ENCODE data around the gene KRTAP3-3. TPM values are rescaled to one million over a fixed set of nuclear protein-coding genes. Genes with fewer than 3 reads are reported as not detected.

The KRTAP3-3 gene
- total RNA-seq, 5 donors from 2014 or later (not counting 1 experiment from before 2014, with no cell fraction given), result not detected

DNA sequence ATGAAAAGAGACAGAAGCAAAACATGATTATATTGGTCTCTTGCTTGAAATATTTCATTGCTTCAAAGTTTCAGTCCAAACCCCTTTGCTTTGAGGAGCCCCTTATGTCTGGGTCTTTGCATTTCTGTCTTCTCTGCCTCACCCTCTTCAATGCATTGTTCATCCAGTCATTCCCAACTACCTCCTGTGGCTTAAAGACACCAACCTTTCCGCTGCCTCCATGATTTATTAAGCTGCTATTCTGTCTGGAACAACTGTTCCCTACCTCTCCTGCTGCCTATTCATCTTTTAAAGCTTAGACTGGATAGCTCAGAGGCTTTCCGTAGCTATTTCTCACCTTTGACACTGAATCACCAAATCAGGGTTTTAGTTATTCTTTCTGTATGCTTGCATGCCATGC, 3.4 kb upstream of the KRTAP3-3 start:
- WGBS (ENCODE audit: insufficient coverage), result 45% methylated on average over 1 of the region's 2 CpGs
- no peaks in the 10 kb centered on the region for H3K4me1 Mint-ChIP-seq
- H3K4me3 ChIP-seq (ENCODE audit: control insufficient read depth in 1 of 2, extremely low read depth in 1 of 2, low read length in 1 of 2), result no peak overlapping the region
- ATAC-seq (replicated peaks in 1 of 4) (no peak), DNase-seq (no peak)
- no peaks in the 10 kb centered on the region for H3K36me3 Mint-ChIP-seq
- H3K4me3 Mint-ChIP-seq, result no peak overlapping the region
- H3K27ac Mint-ChIP-seq, result no peak overlapping the region
- peaks cover 6 to 12% of the 10 kb centered on the region in 2 experiments for H3K27me3 ChIP-seq (replicated peaks in 1 of 2; ENCODE audit: control insufficient read depth in 2 of 2, extremely low read depth in 1 of 2, insufficient read depth in 2 of 2, low read length in 1 of 2)
- peaks cover 53 to 57% of the 10 kb centered on the region in 2 donors for H3K27me3 Mint-ChIP-seq
- ChIA-PET POLR2A (interaction anchor here in 1 of 2 donors (0.5 kb wide), 1 partner anchor 357 kb away, joined by 3 read pairs; no protein-coding TSS in a partner anchor), CTCF (no interaction called here)
- no peaks in the 10 kb centered on the region for H3K4me1 ChIP-seq (ENCODE audit: control insufficient read depth in 1 of 2, extremely low read depth in 1 of 2, insufficient read depth in 2 of 2, low read length in 2 of 2)
- no peaks in the 10 kb centered on the region for H3K9me3 Mint-ChIP-seq
- H3K9me3 ChIP-seq, result no peaks in the 10 kb centered on the region
- H3K36me3 ChIP-seq (ENCODE audit: control insufficient read depth in 2 of 2, extremely low read depth in 1 of 2, insufficient read depth in 1 of 2, low read length in 1 of 2), result no peaks in the 10 kb centered on the region
- H3K27ac ChIP-seq (ENCODE audit: low read length), result no peak overlapping the region

DNA sequence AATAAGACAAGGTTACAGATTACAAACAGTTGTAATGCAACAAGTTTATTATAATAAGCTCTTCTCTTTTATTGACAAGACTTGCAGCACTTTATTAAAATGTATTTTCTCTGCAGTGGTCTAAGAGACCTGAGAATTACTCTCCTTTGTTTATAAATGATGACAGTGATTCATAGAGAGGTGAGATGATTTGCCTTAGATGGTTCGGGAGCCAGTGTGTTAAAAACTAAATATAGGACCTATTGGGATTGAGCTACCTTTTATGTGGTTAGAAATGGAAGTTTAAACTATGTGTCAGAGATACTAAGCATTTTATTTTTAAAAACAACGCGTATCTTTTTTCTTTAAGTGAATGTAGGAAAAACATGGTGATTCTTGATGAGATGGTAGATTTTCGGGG, 2.9 kb upstream of the KRTAP3-3 start:
- Histone ChIP-seq H3K9me3 (no peaks in the 10 kb centered on the region), H3K4me1 (ENCODE audit: control insufficient read depth in 1 of 2, extremely low read depth in 1 of 2, insufficient read depth in 2 of 2, low read length in 2 of 2) (no peaks in the 10 kb centered on the region), H3K27me3 (replicated peaks in 1 of 2; ENCODE audit: control insufficient read depth in 2 of 2, extremely low read depth in 1 of 2, insufficient read depth in 2 of 2, low read length in 1 of 2) (peaks cover 6 to 8% of the 10 kb centered on the region in 2 experiments), H3K36me3 (ENCODE audit: control insufficient read depth in 2 of 2, extremely low read depth in 1 of 2, insufficient read depth in 1 of 2, low read length in 1 of 2) (no peaks in the 10 kb centered on the region), H3K4me3 (ENCODE audit: control insufficient read depth in 1 of 2, extremely low read depth in 1 of 2, low read length in 1 of 2) (no peak overlapping the region), H3K27ac (ENCODE audit: low read length) (no peak overlapping the region)
- DNase-seq, result no peak
- H3K4me1 Mint-ChIP-seq, result no peaks in the 10 kb centered on the region
- ChIA-PET CTCF (no interaction called here), POLR2A (no interaction called here)
- 14% methylated on average over 1 of the region's 4 CpGs for WGBS (ENCODE audit: insufficient coverage)
- no peak for ATAC-seq (replicated peaks in 1 of 4)
- H3K9me3 Mint-ChIP-seq, result no peaks in the 10 kb centered on the region
- no peak overlapping the region for H3K27ac Mint-ChIP-seq
- no peaks in the 10 kb centered on the region for H3K36me3 Mint-ChIP-seq
- peaks cover 55 to 56% of the 10 kb centered on the region in 2 donors for H3K27me3 Mint-ChIP-seq
- no peak overlapping the region for H3K4me3 Mint-ChIP-seq

DNA sequence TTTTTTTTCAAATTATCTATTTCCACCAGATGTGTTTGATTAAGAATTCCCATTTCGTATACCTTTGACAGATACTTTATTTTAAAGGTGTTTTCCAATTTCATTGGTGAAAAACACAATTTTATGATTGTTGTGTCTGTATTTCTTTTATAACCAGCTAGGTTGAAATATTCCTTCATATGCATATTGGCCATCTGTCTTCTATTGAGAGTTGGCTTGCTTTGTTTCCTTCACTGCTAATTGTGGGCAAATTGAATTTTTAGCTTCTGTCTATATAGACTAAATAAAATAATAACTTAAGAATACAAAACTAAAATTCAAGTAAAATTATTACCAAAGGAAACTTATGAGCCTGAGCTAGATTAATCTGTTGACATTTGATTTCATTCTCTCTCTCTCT, 1.2 kb upstream of the KRTAP3-3 start:
- Histone ChIP-seq H3K4me3 (ENCODE audit: control insufficient read depth in 1 of 2, extremely low read depth in 1 of 2, low read length in 1 of 2) (no peak overlapping the region), H3K9me3 (peaks cover 2% of the 10 kb centered on the region), H3K36me3 (ENCODE audit: control insufficient read depth in 2 of 2, extremely low read depth in 1 of 2, insufficient read depth in 1 of 2, low read length in 1 of 2) (no peaks in the 10 kb centered on the region), H3K4me1 (ENCODE audit: control insufficient read depth in 1 of 2, extremely low read depth in 1 of 2, insufficient read depth in 2 of 2, low read length in 2 of 2) (no peaks in the 10 kb centered on the region), H3K27ac (ENCODE audit: low read length) (no peak overlapping the region), H3K27me3 (replicated peaks in 1 of 2; ENCODE audit: control insufficient read depth in 2 of 2, extremely low read depth in 1 of 2, insufficient read depth in 2 of 2, low read length in 1 of 2) (peaks cover 5 to 6% of the 10 kb centered on the region in 2 experiments)
- DNase-seq (no peak), ATAC-seq (replicated peaks in 1 of 4) (no peak)
- CTCF ChIA-PET, result interaction anchor here in 1 of 2 donors (0.6 kb wide), 1 partner anchor 541 kb away, joined by 4 read pairs; no protein-coding TSS in a partner anchor
- H3K27me3 Mint-ChIP-seq, result peaks cover 55 to 56% of the 10 kb centered on the region in 2 donors
- H3K36me3 Mint-ChIP-seq, result no peaks in the 10 kb centered on the region
- POLR2A ChIA-PET, result no interaction called here
- no CpG with 5 or more reads among the region's 1 CpG for WGBS (ENCODE audit: insufficient coverage)
- H3K27ac Mint-ChIP-seq, result no peak overlapping the region
- no peak overlapping the region for H3K4me3 Mint-ChIP-seq
- H3K4me1 Mint-ChIP-seq, result no peaks in the 10 kb centered on the region
- no peaks in the 10 kb centered on the region for H3K9me3 Mint-ChIP-seq

DNA sequence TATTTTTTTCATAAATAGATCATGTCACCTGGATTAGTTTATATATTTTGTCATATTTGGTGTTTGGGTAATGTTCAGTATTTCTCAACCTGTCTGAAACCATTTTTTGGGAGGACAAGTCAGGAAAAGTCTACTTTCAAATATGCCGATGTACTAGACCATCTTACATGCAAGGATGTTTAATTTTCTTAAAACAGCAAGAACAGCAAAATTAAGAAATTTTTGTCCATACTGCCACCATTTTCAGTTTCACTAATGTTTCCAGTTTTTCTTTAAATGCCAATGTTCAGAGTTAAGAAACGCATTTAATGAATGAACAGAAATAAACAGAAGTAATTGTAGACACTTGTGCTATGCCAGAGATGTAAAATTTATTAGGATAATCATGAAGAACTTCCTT, 880 bp downstream of the KRTAP3-3 start:
- Mint-ChIP-seq H3K4me1 (no peaks in the 10 kb centered on the region), H3K27me3 (peaks cover 49 to 50% of the 10 kb centered on the region in 2 donors), H3K27ac (no peak overlapping the region), H3K4me3 (no peak overlapping the region), H3K36me3 (no peaks in the 10 kb centered on the region), H3K9me3 (no peaks in the 10 kb centered on the region)
- no peak overlapping the region for H3K27ac ChIP-seq (ENCODE audit: low read length)
- no peaks in the 10 kb centered on the region for H3K36me3 ChIP-seq (ENCODE audit: control insufficient read depth in 2 of 2, extremely low read depth in 1 of 2, insufficient read depth in 1 of 2, low read length in 1 of 2)
- WGBS (ENCODE audit: insufficient coverage), result no CpG with 5 or more reads among the region's 2 CpGs
- ChIA-PET POLR2A (interaction anchor here in 1 of 2 donors (0.6 kb wide), 1 partner anchor 11 kb away, joined by 3 read pairs; no protein-coding TSS in a partner anchor), CTCF (no interaction called here)
- H3K4me1 ChIP-seq (ENCODE audit: control insufficient read depth in 1 of 2, extremely low read depth in 1 of 2, insufficient read depth in 2 of 2, low read length in 2 of 2), result no peaks in the 10 kb centered on the region
- H3K4me3 ChIP-seq (ENCODE audit: control insufficient read depth in 1 of 2, extremely low read depth in 1 of 2, low read length in 1 of 2), result no peak overlapping the region
- H3K27me3 ChIP-seq (replicated peaks in 1 of 2; ENCODE audit: control insufficient read depth in 2 of 2, extremely low read depth in 1 of 2, insufficient read depth in 2 of 2, low read length in 1 of 2), result peaks cover 0 to 6% of the 10 kb centered on the region in 2 experiments
- H3K9me3 ChIP-seq, result peaks cover 2% of the 10 kb centered on the region
- no peak for ATAC-seq (replicated peaks in 1 of 4)
- DNase-seq, result no peak

DNA sequence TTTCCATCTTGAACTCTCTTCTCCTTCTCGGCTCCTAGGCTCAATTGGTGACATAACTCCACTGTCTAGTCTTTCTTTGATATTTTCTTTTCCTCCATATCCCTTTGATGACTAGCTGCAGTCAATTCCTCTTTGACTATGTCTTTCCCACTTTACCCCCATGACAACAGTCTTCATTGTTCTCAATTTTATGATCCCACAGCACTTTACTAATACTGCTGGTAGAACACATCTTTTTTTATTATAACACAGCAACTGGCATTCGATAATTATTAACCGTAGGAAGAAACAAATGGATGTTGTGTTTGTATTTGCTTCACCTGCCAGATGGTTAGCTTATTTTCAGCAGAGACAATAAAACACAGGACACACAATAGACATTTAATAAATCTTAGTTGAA, 1.3 kb downstream of the KRTAP3-3 start:
- peaks cover 46 to 47% of the 10 kb centered on the region in 2 donors for H3K27me3 Mint-ChIP-seq
- H3K4me1 Mint-ChIP-seq, result no peaks in the 10 kb centered on the region
- H3K27me3 ChIP-seq (replicated peaks in 1 of 2; ENCODE audit: control insufficient read depth in 2 of 2, extremely low read depth in 1 of 2, insufficient read depth in 2 of 2, low read length in 1 of 2), result peaks cover 0 to 6% of the 10 kb centered on the region in 2 experiments
- POLR2A ChIA-PET, result interaction anchor here in 1 of 2 donors (0.6 kb wide), 1 partner anchor 10 kb away, joined by 3 read pairs; no protein-coding TSS in a partner anchor
- no peak for ATAC-seq (replicated peaks in 1 of 4)
- H3K27ac ChIP-seq (ENCODE audit: low read length), result no peak overlapping the region
- H3K4me1 ChIP-seq (ENCODE audit: control insufficient read depth in 1 of 2, extremely low read depth in 1 of 2, insufficient read depth in 2 of 2, low read length in 2 of 2), result no peaks in the 10 kb centered on the region
- H3K36me3 ChIP-seq (ENCODE audit: control insufficient read depth in 2 of 2, extremely low read depth in 1 of 2, insufficient read depth in 1 of 2, low read length in 1 of 2), result no peaks in the 10 kb centered on the region
- H3K4me3 ChIP-seq (ENCODE audit: control insufficient read depth in 1 of 2, extremely low read depth in 1 of 2, low read length in 1 of 2), result no peak overlapping the region
- 56% methylated on average over 1 of the region's 3 CpGs for WGBS (ENCODE audit: insufficient coverage)
- no peak for DNase-seq
- no peaks in the 10 kb centered on the region for H3K9me3 Mint-ChIP-seq
- H3K9me3 ChIP-seq, result peaks cover 2% of the 10 kb centered on the region
- H3K36me3 Mint-ChIP-seq, result no peaks in the 10 kb centered on the region
- peak overlapping the region in 1 of 2 donors; percentile 29 for H3K27ac Mint-ChIP-seq
- H3K4me3 Mint-ChIP-seq, result no peak overlapping the region
- CTCF ChIA-PET, result no interaction called here

DNA sequence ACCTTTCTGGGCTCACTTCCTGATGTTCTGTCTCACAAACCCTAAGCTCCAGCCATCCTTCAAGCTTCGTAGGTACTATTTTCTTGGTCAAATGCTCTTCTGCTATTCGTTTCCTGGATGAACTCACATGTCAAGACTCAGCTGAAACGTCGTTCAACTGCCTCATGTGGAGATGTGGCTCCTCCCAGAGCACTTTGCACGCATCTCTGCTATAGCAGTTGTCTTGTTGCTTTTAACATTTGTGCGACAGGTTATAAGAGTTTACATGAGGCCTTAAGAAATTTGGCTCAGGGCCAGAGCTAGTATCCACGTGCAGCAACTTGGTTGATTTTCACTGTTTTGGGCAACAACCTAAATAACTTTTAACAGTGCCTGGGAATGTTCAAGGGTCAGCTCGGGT, 7.0 kb downstream of the KRTAP3-3 start:
- Mint-ChIP-seq H3K27me3 (peaks cover 20 to 23% of the 10 kb centered on the region in 2 donors), H3K4me1 (no peaks in the 10 kb centered on the region), H3K9me3 (no peaks in the 10 kb centered on the region), H3K27ac (no peak overlapping the region), H3K4me3 (no peak overlapping the region), H3K36me3 (no peaks in the 10 kb centered on the region)
- DNase-seq (no peak), ATAC-seq (replicated peaks in 1 of 4) (no peak)
- H3K27me3 ChIP-seq (replicated peaks in 1 of 2; ENCODE audit: control insufficient read depth in 2 of 2, extremely low read depth in 1 of 2, insufficient read depth in 2 of 2, low read length in 1 of 2), result peaks cover 0 to 3% of the 10 kb centered on the region in 2 experiments
- ChIA-PET POLR2A (no interaction called here), CTCF (no interaction called here)
- H3K9me3 ChIP-seq, result peaks cover 2% of the 10 kb centered on the region
- no peaks in the 10 kb centered on the region for H3K36me3 ChIP-seq (ENCODE audit: control insufficient read depth in 2 of 2, extremely low read depth in 1 of 2, insufficient read depth in 1 of 2, low read length in 1 of 2)
- H3K27ac ChIP-seq (ENCODE audit: low read length), result no peak overlapping the region
- H3K4me1 ChIP-seq (ENCODE audit: control insufficient read depth in 1 of 2, extremely low read depth in 1 of 2, insufficient read depth in 2 of 2, low read length in 2 of 2), result no peaks in the 10 kb centered on the region
- no peak overlapping the region for H3K4me3 ChIP-seq (ENCODE audit: control insufficient read depth in 1 of 2, extremely low read depth in 1 of 2, low read length in 1 of 2)
- 70% methylated on average over 7 of the region's 8 CpGs for WGBS (ENCODE audit: insufficient coverage)

DNA sequence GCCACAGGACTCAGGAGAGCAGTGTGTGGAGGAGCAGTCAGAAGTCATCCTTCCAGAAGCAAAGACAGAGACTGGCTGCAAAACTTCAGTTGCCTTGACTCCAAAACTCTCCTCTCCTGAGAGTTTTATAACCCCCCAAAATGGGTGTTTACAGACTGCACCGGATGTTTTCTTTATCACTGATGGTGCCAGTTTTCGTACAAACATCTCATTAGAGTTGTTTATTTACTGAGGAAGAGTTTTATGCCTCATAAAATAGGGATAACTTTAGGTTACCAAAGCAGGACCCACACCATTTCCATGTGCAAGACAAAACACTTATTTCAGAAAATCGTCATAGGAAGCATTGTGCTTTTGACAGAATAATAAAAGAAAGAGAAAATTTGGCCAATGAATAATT, 9.7 kb downstream of the KRTAP3-3 start, which contains the start of gene KRT40:
Gene KRT40, minus strand, starts transcription at position 101 of the 400 bp plus-strand sequence. Its CDS starts 53 bp downstream, at position 48.
- no peak for DNase-seq
- no peak within 1 kb of the TSS for H3K27ac Mint-ChIP-seq
- no peak within 1 kb of the TSS for H3K4me3 Mint-ChIP-seq
- no peaks in the 10 kb centered on the region for H3K9me3 Mint-ChIP-seq
- ChIA-PET POLR2A (no interaction called here), CTCF (no interaction called here)
- no peaks in the 10 kb centered on the region for H3K36me3 Mint-ChIP-seq
- Histone ChIP-seq H3K4me3 (ENCODE audit: control insufficient read depth in 1 of 2, extremely low read depth in 1 of 2, low read length in 1 of 2) (no peak within 1 kb of the TSS), H3K27me3 (replicated peaks in 1 of 2; ENCODE audit: control insufficient read depth in 2 of 2, extremely low read depth in 1 of 2, insufficient read depth in 2 of 2, low read length in 1 of 2) (peaks cover 0 to 8% of the 10 kb centered on the region in 2 experiments), H3K36me3 (ENCODE audit: control insufficient read depth in 2 of 2, extremely low read depth in 1 of 2, insufficient read depth in 1 of 2, low read length in 1 of 2) (no peaks in the 10 kb centered on the region), H3K4me1 (ENCODE audit: control insufficient read depth in 1 of 2, extremely low read depth in 1 of 2, insufficient read depth in 2 of 2, low read length in 2 of 2) (no peaks in the 10 kb centered on the region), H3K27ac (ENCODE audit: low read length) (no peak within 1 kb of the TSS), H3K9me3 (no peaks in the 10 kb centered on the region)
- ATAC-seq (replicated peaks in 1 of 4), result no peak
- no CpG with 5 or more reads among the region's 3 CpGs for WGBS (ENCODE audit: insufficient coverage)
- H3K27me3 Mint-ChIP-seq, result peaks cover 20 to 25% of the 10 kb centered on the region in 2 donors
- H3K4me1 Mint-ChIP-seq, result no peaks in the 10 kb centered on the region

Measured in T-cell (primary cell).